ENCODE measurements around the gene UQCRC2.

DNA sequence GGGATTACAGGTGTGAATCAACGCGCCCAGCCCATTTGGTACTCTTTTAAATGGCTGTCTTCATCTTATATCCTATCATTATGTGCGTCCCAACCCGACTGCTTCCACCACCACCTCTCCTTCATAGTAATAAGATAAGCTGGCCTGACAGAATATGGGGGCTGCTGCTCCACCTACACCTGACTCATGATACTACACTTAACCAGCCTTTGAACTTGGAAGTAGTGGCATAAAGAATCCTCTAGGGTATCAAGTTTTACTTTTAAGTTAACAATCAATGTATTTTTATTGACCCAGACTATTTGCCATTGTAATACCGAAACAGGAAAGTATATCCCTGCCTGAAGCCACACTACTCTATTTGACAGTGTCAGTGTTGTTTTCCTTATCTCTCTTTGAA is 28.9 kb downstream of the UQCRC2 start:
- no peak for TF ChIP-seq EP300 (IDR thresholded peaks at IDR 0.05; ENCODE audit: low read depth)
- TF ChIP-seq POLR2A (IDR thresholded peaks at IDR 0.05): no peak

Data from transverse colon (tissue), 1 donor.